HepG2 (cell line): ENCODE measurements around the gene PRKCB. TPM values are rescaled to one million over a fixed set of nuclear protein-coding genes. Genes with fewer than 3 reads are reported as not detected.

Source experiments
- ATAC-seq: fragments of 200-7000 bp; cut with Tn5 transposase; 3 replicates; pipeline ENCODE4 v1.9.1; 2020; ENCODE audit warnings: mild to moderate bottlenecking, moderate library complexity
- BruUV-seq: library from RNA; stranded (reverse); fragments of 400-500 nt; replicated peaks from 2 replicates; lab custom pipeline; 2021; lab: Mats Ljungman, UMichigan
- CTCF ChIA-PET: fragments of 300-600 bp; formaldehyde crosslinking; extraction: SDS; loops from one replicate; lab custom pipeline; 2021; ENCODE audit warnings: low total read pairs, inconsistent platforms, low intra/inter-chr PET ratio; lab: Yijun Ruan, JAX
- POLR2A ChIA-PET: fragments of 350-600 bp; sonication (Branson Sonifier 250); formaldehyde crosslinking; loops from one replicate; lab custom pipeline; 2020; ENCODE audit warnings: antibody characterized with exemption, inconsistent platforms; lab: Yijun Ruan, JAX
- DNase-seq: peaks from one replicate; pipeline ENCODE4 v3.0.0-alpha.2; 2015; ENCODE audit warnings: low spot score
- FAIRE-seq: peaks from 3 replicates; lab custom pipeline; 2011; peaks lifted over from hg19 to GRCh38; lab: Jason Lieb, UNC
- H2AFZ ChIP-seq: one replicate; pipeline ENCODE4 v1.6.1; 2011; ENCODE audit warnings: low read length, inconsistent platforms
- H3K27ac ChIP-seq: fragments of 300-600 bp; 3 replicates; pipeline ENCODE4 v1.8.0; 2011; ENCODE audit warnings: mixed run types, mild to moderate bottlenecking, mixed read lengths, low read length, inconsistent platforms; ENCODE audit not compliant: insufficient read depth; ENCODE audit errors: extremely low read length
- H3K27me3 ChIP-seq, 2 experiments: fragments of 200-600 bp in 1 of 2; 2 replicates in 1 of 2; 3 replicates in 1 of 2; pipeline versions ENCODE4 v1.6.0 to v1.8.0; 2011; ENCODE audit warnings: low read length in 2 of 2, mild to moderate bottlenecking in 2 of 2, moderate library complexity in 2 of 2, inconsistent platforms in 1 of 2; ENCODE audit not compliant: insufficient read depth in 2 of 2, control insufficient read depth in 1 of 2
- H3K36me3 ChIP-seq, 2 experiments: fragments of 200-600 bp in 1 of 2; replicated peaks in 1 of 2; 2 replicates in 1 of 2; 3 replicates in 1 of 2; pipeline versions ENCODE4 v1.5.1 to v1.8.0; 2011; ENCODE audit warnings: low read length in 2 of 2, inconsistent platforms in 1 of 2; ENCODE audit not compliant: insufficient read depth in 2 of 2, control insufficient read depth in 1 of 2
- H3K4me1 ChIP-seq: 2 replicates; pipeline ENCODE4 v1.5.1; 2012; ENCODE audit warnings: low read length, inconsistent platforms; ENCODE audit not compliant: insufficient read depth
- H3K4me2 ChIP-seq: 2 replicates; pipeline ENCODE4 v1.6.0; 2011; ENCODE audit warnings: low read depth, low read length, inconsistent platforms
- H3K4me3 ChIP-seq, 3 experiments: fragments of 200-600 bp in 1 of 3; sonication (generic), shearing (Covaris generic) in 1 of 3; replicated peaks in 1 of 3; 2 replicates each; pipeline ENCODE4 v1.5.1; 2011 to 2016; ENCODE audit warnings: low read length in 3 of 3, inconsistent platforms in 2 of 3, low read depth in 2 of 3, mild to moderate bottlenecking in 2 of 3, control low read depth in 1 of 3, mixed read lengths in 1 of 3; ENCODE audit not compliant: insufficient read depth in 1 of 3
- H3K79me2 ChIP-seq: one replicate; pipeline ENCODE4 v1.6.1; 2011; ENCODE audit warnings: low read length, inconsistent platforms; ENCODE audit not compliant: insufficient read depth
- H3K9ac ChIP-seq: 2 replicates; pipeline ENCODE4 v1.6.0; 2011; ENCODE audit warnings: mild to moderate bottlenecking, low read depth, low read length, inconsistent platforms; ENCODE audit not compliant: insufficient read depth
- H3K9me3 ChIP-seq: 2 replicates; pipeline ENCODE4 v1.5.1; 2012; ENCODE audit warnings: mild to moderate bottlenecking, low read length
- H4K20me1 ChIP-seq: 2 replicates; pipeline ENCODE4 v1.6.0; 2011; ENCODE audit warnings: inconsistent platforms, mild to moderate bottlenecking, low read length, moderate library complexity; ENCODE audit not compliant: insufficient read depth
- ATF2 ChIP-seq: sonication (generic); formaldehyde crosslinking; IDR thresholded peaks from 2 replicates; pipeline ENCODE4 v1.4.0; 2020; ENCODE audit warnings: missing genetic modification reagents
- ATF6 ChIP-seq: sonication (generic); formaldehyde crosslinking; conservative IDR thresholded peaks from 2 replicates; pipeline ENCODE4 v1.4.0; 2020; ENCODE audit warnings: missing genetic modification reagents
- MTA3 ChIP-seq: sonication (generic); formaldehyde crosslinking; IDR thresholded peaks from 2 replicates; pipeline ENCODE4 v1.4.0; 2020; ENCODE audit warnings: missing genetic modification reagents
- MXD4 ChIP-seq: IDR thresholded peaks from 2 replicates; pipeline ENCODE4 v1.6.1; 2016; ENCODE audit warnings: mild to moderate bottlenecking, missing biosample characterization, missing genetic modification reagents
- NCOA5 ChIP-seq: sonication (generic); formaldehyde crosslinking; IDR thresholded peaks from 2 replicates; pipeline ENCODE4 v1.4.0; 2020; ENCODE audit warnings: missing genetic modification reagents
- NFIC ChIP-seq: IDR thresholded peaks from 2 replicates; pipeline ENCODE4 v1.6.1; 2012; ENCODE audit warnings: mild to moderate bottlenecking, low read length, inconsistent platforms
- RERE ChIP-seq: IDR thresholded peaks from 2 replicates; pipeline ENCODE4 v1.6.1; 2016; ENCODE audit warnings: low read depth, missing genetic modification reagents, missing compliant biosample characterization
- RXRB ChIP-seq: IDR thresholded peaks from 2 replicates; pipeline ENCODE4 v1.6.1; 2016; ENCODE audit warnings: borderline replicate concordance, missing genetic modification reagents, missing compliant biosample characterization
- TBL1XR1 ChIP-seq: fragments of 150-350 bp; IDR thresholded peaks from 2 replicates; pipeline ENCODE4 v1.6.1; 2014; ENCODE audit warnings: borderline replicate concordance, low read length; ENCODE audit not compliant: partially characterized antibody
- THAP8 ChIP-seq: sonication (generic); formaldehyde crosslinking; IDR thresholded peaks from 2 replicates; pipeline ENCODE4 v1.5.1; 2020; ENCODE audit warnings: missing genetic modification reagents, mild to moderate bottlenecking, borderline replicate concordance
- ZBTB1 ChIP-seq: sonication (generic); formaldehyde crosslinking; IDR thresholded peaks from 2 replicates; pipeline ENCODE4 v1.4.0; 2020; ENCODE audit warnings: missing genetic modification reagents, borderline replicate concordance
- ZBTB7B ChIP-seq: sonication (generic); formaldehyde crosslinking; IDR thresholded peaks from 2 replicates; pipeline ENCODE4 v1.4.0; 2020; ENCODE audit warnings: missing genetic modification reagents
- ZNF615 ChIP-seq: sonication (generic); formaldehyde crosslinking; IDR thresholded peaks from 2 replicates; pipeline ENCODE4 v1.5.0; 2020; ENCODE audit warnings: mild to moderate bottlenecking, missing genetic modification reagents, borderline replicate concordance
- ZNF709 ChIP-seq: sonication (generic); formaldehyde crosslinking; IDR thresholded peaks from 2 replicates; pipeline ENCODE4 v1.5.0; 2020; ENCODE audit warnings: mild to moderate bottlenecking, missing genetic modification reagents
- WGBS: methylation state at CpG from one replicate; pipeline ENCODE4 v1.1.6; 2017; ENCODE audit warnings: low lambda C conversion rate; 5-methylcytosine and 5-hydroxymethylcytosine counted together
- in situ Hi-C: cut with HindIII; loops from 2 replicates; pipeline ENCODE4 v1.10.0; 2017; ENCODE audit warnings: low pct_unique_long_range_greater_than_20kb; ENCODE audit not compliant: extremely low pct_ligation_motif_present
- intact Hi-C: fragments of 100-400 bp; cut with micrococcal nuclease; formaldehyde crosslinking; loops from one replicate; pipeline ENCODE4 v1.10.0; 2022; ENCODE audit not compliant: unreplicated experiment
- polyA plus RNA-seq, 8 experiments: library from polyadenylated mRNA; depleted of rRNA in 3 of 8; stranded (reverse) in 7 of 8; unstranded in 1 of 8; fragments of >200 nt; fragmentation: Illumina TruSeq in 4 of 8; extraction: Trizol in 4 of 8; gene quantifications; 2 replicates each; pipeline versions ENCODE4 v1.2.1 to v1.2.3, GENCODE V29; 2011 to 2016; ENCODE audit warnings: low read depth in 4 of 8, missing spikeins in 1 of 8, mixed read lengths in 1 of 8; ENCODE audit not compliant: insufficient read depth in 1 of 8
- total RNA-seq, 5 experiments: library from RNA; depleted of rRNA; stranded (reverse); fragments of >200 nt; fragmentation: Illumina TruSeq; extraction: Trizol; gene quantifications; 2 replicates each; pipeline ENCODE4 v1.2.3, GENCODE V29; 2016; ENCODE audit warnings: low read depth in 1 of 5

PRKCB gene
- total and polyA plus RNA-seq, 2 of the 13 experiments (the other 11 are each of a cell fraction or from before 2014, with no cell fraction given) = 0.01 TPM; not detected in 1

- Histone ChIP-seq H2AFZ (no peak overlapping the region), H3K27me3 (peaks cover 0 to 8% of the 10 kb centered on the region in 2 experiments; a peak in 1 of 5 replicates), H3K4me1 (no peaks in the 10 kb centered on the region), H3K79me2 (no peaks in the 10 kb centered on the region), H3K9me3 (no peaks in the 10 kb centered on the region), H3K27ac (no peak overlapping the region), H3K36me3 (no peaks in the 10 kb centered on the region), H3K9ac (no peak overlapping the region), H3K4me3 (no peak overlapping the region), H3K4me2 (no peak overlapping the region), H4K20me1 (no peaks in the 10 kb centered on the region)
- intact Hi-C loops (no loop called here), in situ Hi-C loops (no loop called here)
- no TSS peak for BruUV-seq
- 7% methylated on average over 2 of the region's 2 CpGs for WGBS
- TF ChIP-seq ATF2 (CRISPR knock-in tag) = no peak
- TF ChIP-seq ZNF615 (CRISPR knock-in tag) = no peak
- no peak for TF ChIP-seq ZNF709 (CRISPR knock-in tag)
- TF ChIP-seq TBL1XR1 = no peak
- TF ChIP-seq NCOA5 (CRISPR knock-in tag) = no peak
- TF ChIP-seq RERE (CRISPR knock-in tag) = no peak
- TF ChIP-seq THAP8 = no peak
- no peak for TF ChIP-seq MXD4 (CRISPR knock-in tag)
- no peak for TF ChIP-seq ZBTB7B (CRISPR knock-in tag)
- TF ChIP-seq NFIC = no peak
- no peak for TF ChIP-seq ATF6 (CRISPR knock-in tag)
- TF ChIP-seq RXRB (CRISPR knock-in tag) = no peak
- no peak for TF ChIP-seq MTA3 (CRISPR knock-in tag)
- TF ChIP-seq ZBTB1 (CRISPR knock-in tag) = no peak
- no peak for FAIRE-seq
- POLR2A ChIA-PET = no interaction called here
- CTCF ChIA-PET = interaction anchor here (1.3 kb wide), 1 partner anchor 71 kb away, joined by 3 read pairs; no protein-coding TSS in a partner anchor
- ATAC-seq = no peak
- no peak for DNase-seq
Measured at GRCh38 chr16:24113115-24113745, 277.4 kb downstream of the PRKCB start.
